Measurements from ENCODE around the gene KCNJ14.

GRCh38 chr19:48471836-48472235 is 16.5 kb downstream of the KCNJ14 start:
- TF ChIP-seq EP300 (IDR thresholded peaks at IDR 0.05) (no peak), CTCF (IDR thresholded peaks at IDR 0.05) (no peak)

Measured in tibial nerve (tissue), 4 donors.